Hepatic stellate cell (primary cell): Measurements from ENCODE around the gene MAP2K6.
"Not testable (repeated sequence)": the region's sequence is repeated elsewhere in the genome, so short reads cannot be mapped to it uniquely, and the experiment has no call there.

ENCODE experiments used
- DNase-seq: peaks from one replicate; pipeline ENCODE4 v3.0.0; 2011; ENCODE audit warnings: low spot score

The MAP2K6 gene

DNA sequence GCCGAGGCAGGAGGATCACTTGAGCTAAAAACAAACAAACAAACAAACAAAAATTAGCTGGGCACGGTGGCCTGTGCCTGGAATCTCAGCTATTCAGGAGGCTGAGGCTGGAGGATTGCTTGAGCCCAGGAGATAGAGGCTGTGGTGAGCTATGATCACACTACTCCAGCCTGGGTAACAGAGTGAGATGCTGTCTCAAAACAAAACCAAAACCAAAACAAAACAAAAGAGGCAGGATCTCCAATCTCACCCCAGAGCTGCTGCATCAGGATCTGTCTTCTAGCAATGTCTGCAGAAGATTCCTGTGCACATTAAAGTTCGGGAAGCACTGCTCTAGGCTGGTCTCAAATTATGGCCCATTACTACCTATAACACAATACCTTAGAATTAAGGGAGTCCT, 43.1 kb downstream of the MAP2K6 start:
- no peak for DNase-seq

DNA sequence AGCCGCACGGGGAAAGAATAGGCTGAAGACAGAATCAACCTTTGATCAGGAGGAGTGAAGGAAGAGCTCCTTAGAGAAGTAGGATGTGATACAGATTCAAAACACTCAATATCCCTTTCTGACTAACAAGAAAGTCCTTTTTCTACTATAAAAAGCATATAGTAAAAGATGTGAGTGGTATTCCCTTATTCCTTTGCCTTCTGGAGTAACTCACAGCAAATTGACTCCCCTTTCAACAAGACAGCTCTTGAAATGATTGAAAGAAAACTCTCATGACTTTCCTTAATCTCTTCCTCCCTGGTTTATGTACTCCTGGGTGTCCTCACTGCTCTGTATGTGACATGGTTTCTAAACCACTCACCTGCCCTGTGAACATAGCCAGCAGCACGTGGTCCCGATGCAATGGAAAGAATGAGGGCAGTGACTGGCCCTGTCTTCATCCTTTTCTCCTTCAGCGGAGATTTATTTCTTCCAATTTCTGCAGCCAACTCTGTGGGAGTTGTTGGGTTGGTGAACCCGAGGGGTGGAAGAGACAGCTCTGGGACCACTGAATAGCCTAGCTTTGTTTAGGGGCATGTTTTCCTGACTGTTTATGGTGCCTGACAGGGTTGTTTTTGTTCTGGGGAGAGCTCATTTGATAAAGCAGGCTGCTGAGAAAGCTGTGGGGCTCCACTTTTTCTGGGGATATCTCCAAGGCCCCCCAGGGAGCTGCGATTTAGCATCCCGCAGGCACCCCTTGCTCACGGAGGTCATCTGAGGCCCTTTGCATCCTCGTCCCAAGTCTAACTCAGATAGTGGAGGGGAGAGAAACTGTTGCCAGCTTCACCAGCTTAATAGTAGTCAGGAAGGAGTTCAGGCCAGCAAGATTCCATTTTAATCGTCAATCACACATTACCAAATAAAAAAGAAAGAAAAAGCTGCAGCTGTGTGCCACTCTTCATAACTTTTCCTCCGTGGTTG, 46.7 kb downstream of the MAP2K6 start:
- DNase-seq, result no peak

DNA sequence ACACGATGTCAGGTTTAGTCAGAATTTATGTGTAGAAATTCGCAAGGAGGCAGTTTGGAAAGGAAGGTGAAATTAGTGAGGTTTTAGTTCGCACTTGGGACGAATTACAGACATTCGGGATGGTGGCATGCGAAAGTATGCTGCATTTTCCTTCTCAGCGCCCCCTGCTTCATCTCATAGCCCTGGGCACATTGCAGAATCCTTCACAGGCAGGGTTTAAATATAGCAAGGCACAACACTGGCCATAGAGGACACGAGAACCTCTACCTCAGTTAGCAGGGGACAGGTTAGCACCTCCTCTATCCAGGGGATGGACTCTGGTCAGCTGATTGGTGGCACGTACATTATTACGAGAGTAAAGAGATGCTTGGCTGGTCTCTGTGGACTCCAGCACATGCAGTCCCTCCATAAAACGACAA, 47.5 kb downstream of the MAP2K6 start:
- DNase-seq, result no peak

DNA sequence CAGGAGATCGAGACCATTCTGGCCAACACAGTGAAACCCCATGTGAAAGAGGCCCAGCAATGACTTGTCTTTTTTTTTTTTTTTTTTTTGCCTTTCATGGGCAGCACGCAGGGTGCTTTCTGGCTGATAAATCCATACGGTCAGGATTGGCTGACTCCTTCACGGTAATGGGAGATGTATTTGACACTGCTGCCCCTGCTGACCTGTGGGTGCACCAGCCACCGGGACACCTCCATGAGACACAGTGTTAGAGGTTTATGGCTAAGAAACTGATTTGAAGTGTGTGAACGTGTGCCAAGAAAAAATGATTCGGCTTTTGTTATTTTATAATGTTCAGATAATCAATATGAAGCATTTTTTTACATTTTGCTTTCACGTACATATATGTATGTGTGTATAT, 48.4 kb downstream of the MAP2K6 start:
- no peak for DNase-seq

DNA sequence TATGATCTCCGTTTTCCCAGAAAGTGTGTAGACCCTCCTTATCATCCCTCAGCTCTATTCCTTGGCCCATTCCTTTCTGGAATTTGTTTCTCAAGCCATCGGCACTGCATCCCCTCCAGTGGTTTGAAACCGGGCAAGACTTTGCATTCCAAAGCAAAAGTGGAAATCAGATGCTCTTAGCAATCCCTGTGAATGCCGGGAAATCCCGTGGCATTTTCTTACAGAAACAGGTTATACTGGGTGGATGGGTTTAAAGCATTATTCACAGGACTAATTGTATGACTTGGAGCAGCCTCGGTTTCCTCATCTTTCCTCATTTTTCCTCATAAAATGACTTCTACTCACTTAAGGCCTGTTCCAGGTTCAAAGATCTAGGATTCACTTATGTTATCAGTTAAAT, 52.0 kb downstream of the MAP2K6 start:
- DNase-seq, result no peak

DNA sequence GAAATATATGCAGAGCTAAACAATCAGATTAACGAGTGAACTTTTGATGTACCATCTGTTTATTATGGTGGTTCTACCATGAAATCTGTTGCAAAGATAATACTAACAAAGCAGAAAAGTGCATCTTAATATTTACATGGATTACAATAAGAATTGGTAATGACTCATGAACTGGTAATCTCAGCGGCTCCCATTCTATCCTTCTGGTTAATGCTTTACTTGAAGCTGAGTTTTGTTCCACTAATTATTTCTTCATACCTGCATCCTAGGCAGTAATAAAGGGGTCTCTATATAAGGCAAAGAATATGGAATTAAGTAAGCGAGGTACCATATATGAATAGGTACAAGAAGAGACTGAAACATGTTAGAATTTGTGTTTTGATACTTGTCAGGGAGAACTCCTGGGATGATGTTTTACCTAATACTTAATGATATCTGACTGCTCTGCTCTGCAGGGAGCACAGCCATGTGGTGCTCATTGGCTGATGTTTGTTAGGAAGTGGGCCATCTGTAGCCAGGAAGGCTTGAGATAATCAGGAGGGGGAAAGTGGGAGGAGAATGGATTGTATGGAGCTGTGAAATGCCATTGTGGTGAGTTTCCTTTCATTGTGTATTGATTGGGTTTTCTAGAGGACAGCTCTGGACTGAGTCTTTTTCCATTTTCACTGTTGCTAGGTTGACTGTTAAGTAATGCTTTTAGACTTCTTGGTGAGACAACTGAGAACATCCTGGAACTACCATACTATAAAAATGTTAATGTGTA, 52.6 kb downstream of the MAP2K6 start:
- no peak for DNase-seq

DNA sequence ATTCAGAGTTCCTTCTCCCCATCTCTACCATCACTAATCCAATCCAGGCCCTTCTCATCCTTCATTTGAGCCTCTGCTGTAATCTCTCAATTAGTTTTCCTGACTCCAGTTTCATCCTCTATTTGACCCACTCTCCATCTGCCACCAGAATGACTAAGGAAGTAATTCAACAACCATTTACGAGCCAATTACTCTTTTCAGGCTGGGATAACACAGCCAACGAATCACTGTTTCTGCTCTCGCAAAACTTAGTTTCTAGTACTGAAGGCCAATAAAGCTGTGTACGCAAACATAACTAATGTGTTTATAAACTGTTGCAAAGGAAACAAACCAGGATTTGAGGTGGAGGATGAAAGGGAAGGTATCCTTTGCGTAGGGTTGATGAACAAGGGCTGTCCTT, 53.7 kb downstream of the MAP2K6 start:
- DNase-seq, result no peak

DNA sequence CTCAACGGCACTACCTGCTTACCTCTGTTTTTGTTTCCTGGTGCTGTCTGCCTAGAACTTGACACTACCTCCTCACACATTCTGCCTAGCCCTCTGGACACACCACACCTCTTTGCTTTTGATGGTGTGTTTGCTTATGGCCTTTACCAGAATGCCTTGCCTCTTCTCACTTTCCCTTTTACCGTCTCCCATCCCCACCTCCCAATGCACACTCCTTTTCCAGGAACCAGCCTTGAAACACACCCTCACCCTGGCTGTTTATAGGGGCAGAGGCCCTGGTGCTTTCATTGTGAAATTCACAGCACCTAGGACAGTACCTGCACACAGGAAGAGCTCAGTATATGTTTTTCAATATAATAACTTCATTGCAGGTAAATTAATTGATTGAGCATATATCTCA, 56.2 kb downstream of the MAP2K6 start:
- DNase-seq, result no peak

DNA sequence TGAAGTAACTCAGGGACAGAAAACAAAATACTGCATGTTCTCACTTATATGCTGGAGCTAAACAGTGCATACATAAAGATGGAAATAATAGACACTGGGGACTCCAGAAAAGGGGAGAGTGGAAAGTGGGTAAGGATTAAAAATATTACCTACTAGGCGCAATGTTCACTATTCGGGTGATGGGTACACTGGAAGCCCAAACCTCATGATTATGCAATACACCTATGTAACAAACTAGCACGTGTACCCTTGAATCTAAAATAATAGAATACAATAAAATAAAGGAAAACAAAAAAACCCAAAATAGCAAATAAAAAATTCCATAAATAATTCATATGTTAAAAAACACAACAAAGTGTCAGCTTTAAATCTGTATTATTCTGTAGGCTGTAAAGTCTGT, 56.9 kb downstream of the MAP2K6 start:
- no peak for DNase-seq

DNA sequence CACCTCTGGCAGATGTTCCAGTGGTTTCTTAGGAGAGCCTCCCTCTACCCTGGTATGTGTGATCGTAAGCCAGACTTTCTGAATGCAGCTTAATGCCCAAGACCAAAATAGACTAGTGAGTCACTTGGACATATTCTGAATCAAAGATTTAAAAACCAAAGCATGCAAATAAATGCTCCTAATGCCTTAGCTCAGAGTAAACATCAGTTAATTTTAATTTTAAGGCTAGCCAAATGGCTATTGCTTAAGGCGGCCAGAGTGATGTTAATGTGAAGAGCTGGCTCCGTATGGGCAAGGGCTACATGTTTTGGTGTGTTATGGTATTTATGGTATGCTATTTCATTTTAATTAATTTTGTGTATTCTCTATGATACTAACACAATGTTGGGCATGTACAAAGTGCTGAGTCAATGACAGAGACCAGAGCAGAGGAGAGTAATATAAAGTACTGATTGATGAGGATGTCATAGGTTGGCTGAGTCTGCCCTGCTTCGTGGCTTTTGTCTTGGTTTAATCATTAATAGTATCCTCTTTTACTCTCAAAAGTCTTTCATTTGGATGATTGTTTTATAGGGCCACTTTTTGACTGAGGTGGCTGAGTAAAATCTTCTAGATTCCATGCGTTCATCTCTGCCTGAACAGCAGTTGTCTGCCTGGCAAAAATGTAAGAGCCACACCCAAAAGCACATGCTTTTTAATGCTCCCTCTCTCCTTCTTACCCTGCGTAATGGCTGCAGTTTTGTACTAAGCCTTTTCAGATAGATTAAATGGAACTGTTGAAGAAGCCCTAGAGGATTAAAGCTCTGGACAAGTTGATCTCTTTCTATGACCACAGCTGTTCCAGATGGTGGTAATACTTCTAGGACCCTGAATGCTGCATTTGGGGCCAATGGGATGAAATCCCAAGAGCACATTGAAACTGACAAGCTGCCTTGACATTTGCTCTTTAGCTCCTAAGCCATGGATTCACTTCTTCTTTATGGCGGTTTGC, 59.6 kb downstream of the MAP2K6 start:
- DNase-seq, result no peak

DNA sequence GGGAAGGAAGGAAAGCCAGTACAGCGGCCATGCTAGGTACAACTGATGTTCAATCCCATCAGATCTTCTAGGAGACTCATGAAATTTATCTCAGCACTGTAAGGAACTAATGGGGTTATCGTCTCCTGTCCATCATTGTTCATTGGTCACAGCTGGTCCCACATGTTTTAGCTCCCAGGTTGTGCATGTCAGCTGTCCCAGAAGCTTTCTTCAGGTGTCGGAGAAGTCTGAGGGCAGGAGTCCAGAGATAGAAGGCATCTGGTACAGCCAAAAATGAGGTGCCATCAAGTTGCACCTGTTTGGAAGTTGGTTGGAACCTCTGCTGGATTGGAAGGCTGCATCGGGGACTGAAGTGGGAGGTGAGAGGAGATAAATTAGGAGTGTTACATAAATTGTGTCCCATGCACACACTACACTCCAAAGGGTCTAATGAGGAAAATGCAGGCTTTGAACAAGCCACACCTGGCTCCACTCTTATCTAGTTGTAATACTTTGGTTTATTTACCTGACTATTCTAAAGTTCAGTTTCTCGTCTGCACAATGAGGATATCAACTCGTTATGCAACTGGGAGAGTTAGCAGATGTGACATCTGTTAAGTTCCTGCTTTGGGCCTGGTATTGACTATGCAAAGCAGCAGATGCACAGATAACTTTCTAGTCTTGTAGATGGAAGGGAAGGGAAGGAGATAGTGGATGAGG, 62.9 kb downstream of the MAP2K6 start:
- DNase-seq, result no peak

DNA sequence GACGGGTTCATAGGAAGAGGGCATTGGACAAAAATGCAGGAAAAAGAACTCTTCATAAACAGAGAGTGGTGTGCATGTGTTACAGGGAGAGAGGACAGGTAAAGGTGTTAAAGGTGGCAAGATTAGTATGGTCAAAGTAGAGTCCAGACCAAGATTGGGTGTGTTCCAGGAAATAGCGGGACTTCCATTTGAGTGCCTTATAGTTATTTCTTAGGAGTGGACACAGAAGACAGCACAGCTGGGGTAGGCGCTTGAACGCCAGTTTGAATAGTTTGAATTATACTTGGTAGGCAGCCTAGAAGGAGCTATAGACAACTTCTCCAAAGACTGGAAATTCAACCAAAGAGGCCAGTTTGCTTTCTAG, 63.4 kb downstream of the MAP2K6 start:
- DNase-seq, result no peak

DNA sequence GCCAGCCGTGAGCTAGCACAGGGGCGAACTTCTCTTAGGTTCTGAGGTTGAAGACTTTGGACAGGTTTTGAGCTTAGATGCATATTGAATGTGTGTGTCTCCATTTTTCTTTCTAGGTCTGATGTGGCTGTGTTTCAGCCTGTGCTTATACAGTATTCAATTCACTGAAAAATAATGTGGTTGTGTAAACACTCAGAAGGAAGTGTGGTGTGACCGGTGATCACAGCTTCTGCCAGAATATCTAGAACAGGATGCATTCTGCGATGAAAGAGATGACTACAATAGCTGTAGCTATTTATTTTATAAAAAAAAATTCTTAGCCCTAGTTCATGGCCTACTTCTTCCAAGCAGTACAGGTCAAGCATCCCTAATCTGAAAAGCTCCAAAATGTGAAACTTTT, 64.4 kb downstream of the MAP2K6 start:
- DNase-seq, result no peak

DNA sequence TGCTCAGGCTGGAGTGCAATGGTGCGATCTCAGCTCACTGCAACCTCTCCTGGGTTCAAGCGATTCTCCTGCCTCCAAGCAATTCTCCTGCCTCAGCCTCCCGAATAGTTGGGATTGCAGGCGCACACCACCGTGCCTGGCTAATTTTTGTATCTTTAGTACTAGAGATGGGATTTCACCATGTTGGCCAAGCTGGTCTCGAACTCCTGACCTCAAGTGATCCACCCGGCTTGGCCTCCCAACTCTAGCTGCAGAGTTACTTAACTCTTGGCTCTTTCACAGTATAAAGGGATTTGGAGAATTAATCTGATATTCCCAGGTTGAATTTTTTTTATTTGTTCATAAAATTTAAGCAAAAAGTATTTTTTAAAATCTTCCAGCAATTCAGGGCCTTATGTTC, 65.3 kb downstream of the MAP2K6 start:
- not testable (repeated sequence) for DNase-seq

DNA sequence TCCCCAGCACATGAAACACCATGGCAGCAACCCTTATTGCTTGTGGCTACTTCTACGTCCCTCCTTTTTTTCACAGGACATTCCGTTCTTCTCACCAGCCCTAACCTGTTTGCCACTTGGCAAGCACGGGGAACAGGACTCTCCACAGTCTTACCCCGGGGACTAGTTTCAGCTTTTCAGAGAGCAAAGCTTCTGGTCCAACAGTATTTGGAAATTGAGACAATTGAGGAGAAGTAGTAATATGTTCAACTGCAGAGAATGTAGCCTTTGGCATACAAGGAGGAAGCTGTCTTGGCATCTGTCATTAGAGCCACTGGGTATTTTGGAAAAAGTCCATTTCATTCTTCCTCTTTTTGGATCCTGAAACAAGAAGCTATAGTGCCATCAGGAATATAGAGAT, 65.7 kb downstream of the MAP2K6 start:
- no peak for DNase-seq

DNA sequence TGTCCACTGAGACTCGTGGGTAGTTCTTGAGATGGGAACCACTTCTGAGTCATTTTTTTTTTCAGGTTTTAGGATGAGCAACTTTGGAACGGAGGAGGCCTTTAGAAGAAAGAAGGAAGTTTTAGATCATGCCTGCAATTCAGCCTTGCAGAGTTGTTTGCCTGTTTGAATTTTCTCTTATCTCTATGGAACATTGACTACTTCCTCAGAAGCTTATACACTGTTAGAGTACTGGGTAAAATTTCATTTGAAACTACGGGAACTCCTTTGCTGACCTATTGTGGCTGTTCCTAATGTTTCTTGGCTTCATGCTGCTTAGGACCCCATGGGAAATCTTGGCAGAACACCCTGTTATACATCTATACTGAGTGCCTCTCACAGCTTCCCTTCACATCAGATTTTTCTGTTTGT, 70.8 kb downstream of the MAP2K6 start:
- DNase-seq, result no peak

DNA sequence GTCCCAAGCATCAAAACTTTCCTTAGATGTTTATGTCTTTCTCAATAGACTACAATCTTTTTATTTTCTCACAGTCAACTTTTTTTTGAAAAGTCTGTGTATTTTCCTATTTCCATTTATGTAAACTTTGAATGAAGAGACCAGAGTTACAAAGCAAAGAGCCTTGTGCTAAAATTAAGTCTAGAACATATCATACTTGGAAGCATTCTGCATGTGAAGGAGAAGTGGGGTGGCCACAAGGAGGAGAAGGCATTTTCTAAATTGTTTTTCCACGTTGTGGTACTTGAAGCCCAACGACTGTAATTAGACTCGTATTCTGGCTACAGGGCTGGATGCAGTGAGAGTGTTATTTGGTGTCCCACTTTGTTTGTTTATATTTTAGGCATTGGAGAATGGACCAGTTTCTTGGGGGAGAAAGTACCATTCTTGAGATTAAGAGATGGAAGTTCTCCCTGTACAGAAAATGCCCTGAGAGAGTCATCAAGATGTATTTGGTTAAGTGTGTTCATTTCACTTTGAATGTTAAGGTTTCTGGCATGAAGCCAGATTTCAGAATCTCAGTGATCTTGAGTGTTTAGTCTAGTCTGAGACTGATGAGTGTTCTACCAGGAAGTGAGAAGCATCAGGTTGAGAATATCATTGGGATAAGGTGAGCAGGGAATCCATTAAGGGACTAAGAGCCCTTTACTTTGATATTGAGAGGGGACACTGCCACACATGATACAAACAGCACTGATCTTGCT, 71.6 kb downstream of the MAP2K6 start:
- no peak for DNase-seq

DNA sequence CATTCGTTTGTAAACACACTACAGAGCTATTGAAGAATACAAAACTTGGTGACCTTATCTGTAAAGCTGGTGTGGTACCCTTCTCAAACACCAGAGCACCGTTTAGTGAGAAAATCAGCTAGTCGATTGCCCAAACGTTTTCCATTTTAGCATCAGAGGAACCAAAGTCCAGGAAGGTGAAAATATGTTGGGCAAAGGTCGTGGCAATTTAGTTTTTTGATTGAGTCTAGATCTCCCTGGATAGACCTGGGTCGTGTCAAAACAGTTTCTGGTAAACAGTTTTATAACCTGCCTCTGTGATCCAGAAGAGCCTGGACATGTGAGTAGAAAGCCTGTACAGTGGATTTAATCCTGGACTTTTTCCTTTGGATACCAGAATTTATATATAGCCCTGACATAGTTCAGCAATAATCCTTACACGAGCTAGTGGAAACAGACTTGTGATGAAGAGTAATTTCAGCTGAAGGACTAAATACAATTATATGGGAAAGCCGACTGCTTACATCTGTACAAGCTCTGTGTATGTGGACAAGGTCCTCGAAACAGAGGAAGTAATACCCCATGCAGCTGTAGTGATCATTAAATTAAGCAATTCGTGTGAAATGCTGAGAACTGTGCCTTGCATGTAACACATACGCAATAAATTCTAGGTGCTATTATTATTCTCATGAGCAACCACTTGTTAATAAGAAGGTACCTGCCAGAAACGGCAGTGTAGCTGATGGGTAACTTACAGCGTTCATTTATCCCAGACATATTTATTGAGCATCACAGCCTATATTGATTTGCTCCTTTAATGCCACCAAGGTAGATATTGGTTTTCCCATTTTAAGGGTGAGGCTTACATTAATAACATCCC, 72.5 kb downstream of the MAP2K6 start:
- DNase-seq, result no peak

DNA sequence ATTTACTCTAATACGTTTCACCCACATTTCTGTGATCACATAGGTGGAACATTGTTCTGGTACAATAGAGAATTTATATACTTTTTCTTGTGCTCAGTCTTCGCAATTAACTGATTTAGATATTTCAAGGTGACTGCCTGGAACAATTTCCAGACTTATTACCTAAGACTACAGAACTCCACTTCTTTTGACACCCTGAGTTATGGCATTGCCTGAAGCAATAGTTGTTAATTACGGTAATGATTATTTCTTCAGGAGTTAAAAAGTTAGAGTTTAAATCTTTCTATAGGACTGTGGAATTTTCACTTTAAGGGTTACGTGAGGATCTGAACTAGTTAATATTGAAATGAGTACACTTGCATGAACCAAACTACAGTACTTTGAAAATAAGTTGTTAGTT, 74.8 kb downstream of the MAP2K6 start:
- no peak for DNase-seq
